Renal cortical epithelial cell (primary cell): ENCODE measurements around the gene PIK3R3. TPM values are rescaled to one million over a fixed set of nuclear protein-coding genes. Genes with fewer than 3 reads are reported as not detected.

Source experiments
- total RNA-seq: library from RNA; depleted of rRNA; stranded (reverse); fragments of >200 nt; gene quantifications from 2 replicates; pipeline ENCODE4 v1.2.3, GENCODE V29; 2014

The PIK3R3 gene
- total RNA-seq, 1 donor from 2014 or later: 33.7 TPM

Other genes with a start within 250 kb of the PIK3R3 start
- 78.7 and 114 TPM in 2 replicates for gene TSPAN1, start 42.5 kb upstream of the PIK3R3 start, total RNA-seq
- not detected in 2 replicates for gene P3R3URF, start 43.9 kb upstream of the PIK3R3 start, total RNA-seq
- 34.0 and 38.6 TPM in 2 replicates for gene POMGNT1, start 65.8 kb upstream of the PIK3R3 start, total RNA-seq
- 2.1 and 13.8 TPM in 2 replicates for gene LURAP1, start 70.7 kb upstream of the PIK3R3 start, total RNA-seq
- gene RAD54L, start 115.1 kb upstream of the PIK3R3 start, total RNA-seq: 1.9 and 5.4 TPM in 2 replicates
- 106 and 118 TPM in 2 replicates for gene LRRC41, start 171.0 kb upstream of the PIK3R3 start, total RNA-seq
- gene UQCRH, start 171.1 kb upstream of the PIK3R3 start, total RNA-seq: 526 and 736 TPM in 2 replicates
- 21.7 and 27.4 TPM in 2 replicates for gene NSUN4, start 208.2 kb upstream of the PIK3R3 start, total RNA-seq